Measurements from ENCODE around the gene SEC22B.
"Not testable (repeated sequence)": the region's sequence is repeated elsewhere in the genome, so short reads cannot be mapped to it uniquely, and the experiment has no call there.

Gene SEC22B

DNA sequence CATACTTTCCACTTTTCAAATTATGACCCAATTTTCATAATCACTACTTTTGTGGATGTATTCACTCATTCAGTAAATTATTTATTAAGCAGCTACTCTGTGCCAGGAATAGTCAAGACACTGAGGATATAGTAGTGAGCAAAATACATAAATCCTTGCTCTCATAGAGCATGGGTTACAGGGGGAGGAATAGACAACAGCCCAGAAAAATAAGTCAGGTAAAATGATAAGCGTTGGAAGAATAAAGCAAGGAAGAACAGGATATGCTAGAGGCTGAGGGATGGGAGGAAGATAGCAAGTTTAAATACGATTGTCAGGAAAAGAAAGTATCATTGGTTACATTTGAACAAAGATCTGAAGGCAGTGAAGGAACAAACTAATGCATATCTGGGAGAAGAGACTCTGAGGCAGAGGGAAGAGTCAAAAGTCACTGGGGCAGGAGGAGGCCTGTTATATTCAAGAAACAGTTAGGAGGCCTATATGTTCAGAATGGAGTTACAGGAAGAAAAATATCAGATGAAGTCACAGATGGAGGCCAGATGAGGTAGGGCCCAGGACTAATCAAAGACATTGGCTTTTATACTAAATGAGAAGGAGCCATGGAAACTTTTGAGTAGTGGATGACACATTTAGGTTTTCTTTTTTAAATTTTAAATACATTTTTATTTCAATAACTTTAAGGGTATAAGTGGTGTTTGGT is 42.9 kb downstream of the SEC22B start:
- H3K36me3 ChIP-seq (ENCODE audit: control insufficient read depth in 4 of 4, insufficient read depth in 4 of 4, low read length in 3 of 4): no peaks in the 10 kb centered on the region
- peaks cover 0 to 5% (median 3%) of the 10 kb centered on the region in 4 experiments for H3K4me1 ChIP-seq (ENCODE audit: control extremely low read depth in 1 of 4, control insufficient read depth in 4 of 4, insufficient read depth in 4 of 4, low read length in 3 of 4)
- ChIA-PET POLR2A (no interaction called here), CTCF (no interaction called here)
- H3K9me3 ChIP-seq (ENCODE audit: control extremely low read depth in 1 of 5, control insufficient read depth in 4 of 5, insufficient read depth in 2 of 5, low read depth in 1 of 5, low read length in 4 of 5): no peaks in the 10 kb centered on the region
- no peak overlapping the region for H3K4me3 ChIP-seq (ENCODE audit: control insufficient read depth in 1 of 7, extremely low read depth in 1 of 7, insufficient read depth in 4 of 7, low read depth in 2 of 7, low read length in 6 of 7)
- H3K27ac ChIP-seq (ENCODE audit: insufficient read depth in 1 of 2, low read depth in 1 of 2, low read length in 2 of 2, poor library complexity in 1 of 2, severe bottlenecking in 2 of 2): no peak overlapping the region
- no peak for DNase-seq
- H3K27me3 ChIP-seq (replicated peaks in 2 of 5; ENCODE audit: control insufficient read depth in 4 of 5, insufficient read depth in 5 of 5, low read length in 4 of 5): no peaks in the 10 kb centered on the region
- 98% methylated on average over 2 of the region's 2 CpGs for WGBS (ENCODE audit: insufficient coverage)

GRCh38 chr1:120132406-120132763 is 43.9 kb downstream of the SEC22B start:
- CTCF ChIA-PET; H3K4me1 ChIP-seq (ENCODE audit: control extremely low read depth in 1 of 4, control insufficient read depth in 4 of 4, insufficient read depth in 4 of 4, low read length in 3 of 4); POLR2A ChIA-PET; H3K36me3 ChIP-seq (ENCODE audit: control insufficient read depth in 4 of 4, insufficient read depth in 4 of 4, low read length in 3 of 4); H3K4me3 ChIP-seq (ENCODE audit: control insufficient read depth in 1 of 7, extremely low read depth in 1 of 7, insufficient read depth in 4 of 7, low read depth in 2 of 7, low read length in 6 of 7); H3K27me3 ChIP-seq (replicated peaks in 2 of 5; ENCODE audit: control insufficient read depth in 4 of 5, insufficient read depth in 5 of 5, low read length in 4 of 5); DNase-seq; H3K27ac ChIP-seq (ENCODE audit: insufficient read depth in 1 of 2, low read depth in 1 of 2, low read length in 2 of 2, poor library complexity in 1 of 2, severe bottlenecking in 2 of 2); H3K9me3 ChIP-seq (ENCODE audit: control extremely low read depth in 1 of 5, control insufficient read depth in 4 of 5, insufficient read depth in 2 of 5, low read depth in 1 of 5, low read length in 4 of 5): not testable (repeated sequence)
- WGBS (ENCODE audit: insufficient coverage): no CpG with 5 or more reads among the region's 2 CpGs

DNA sequence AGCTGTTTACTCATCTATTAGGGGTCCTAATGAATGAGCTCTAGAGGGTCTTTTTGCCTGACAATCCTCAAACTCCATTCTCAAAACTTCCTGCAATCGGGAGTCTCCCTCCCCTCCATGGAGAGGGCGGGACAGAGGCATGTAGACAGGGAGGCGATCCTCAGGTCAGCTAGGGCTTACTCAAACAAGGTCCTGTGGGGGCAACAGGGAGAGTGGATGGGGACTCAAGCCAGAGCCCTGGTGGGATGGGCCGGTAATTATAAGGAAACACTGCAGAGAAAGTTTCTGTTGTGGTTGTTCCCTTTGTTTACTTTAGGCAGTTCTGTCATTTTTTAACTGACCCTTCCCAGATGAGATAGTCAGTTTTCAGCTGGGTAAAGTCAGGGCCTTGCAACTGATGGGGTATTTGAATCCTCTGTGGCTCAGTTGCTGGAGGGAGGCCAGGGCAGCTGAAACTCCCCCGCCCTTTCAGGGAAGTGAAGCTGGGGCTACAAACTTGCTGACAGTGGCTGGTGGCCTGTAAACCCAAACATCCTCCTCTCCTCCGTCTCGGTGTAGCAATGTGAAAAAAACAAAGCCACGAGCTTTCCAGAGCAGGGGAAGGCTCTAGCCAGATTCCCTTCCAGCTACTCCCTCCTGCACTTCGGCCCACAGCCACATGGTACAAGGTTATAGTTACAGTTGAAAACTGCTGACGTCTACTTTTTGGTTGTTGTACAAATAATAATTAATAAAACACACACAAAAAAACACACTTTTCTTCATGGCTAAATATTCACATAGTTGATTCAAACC is 44.5 kb downstream of the SEC22B start:
- H3K27ac ChIP-seq (ENCODE audit: insufficient read depth in 1 of 2, low read depth in 1 of 2, low read length in 2 of 2, poor library complexity in 1 of 2, severe bottlenecking in 2 of 2); H3K27me3 ChIP-seq (replicated peaks in 2 of 5; ENCODE audit: control insufficient read depth in 4 of 5, insufficient read depth in 5 of 5, low read length in 4 of 5); H3K9me3 ChIP-seq (ENCODE audit: control extremely low read depth in 1 of 5, control insufficient read depth in 4 of 5, insufficient read depth in 2 of 5, low read depth in 1 of 5, low read length in 4 of 5); CTCF ChIA-PET; POLR2A ChIA-PET; H3K4me1 ChIP-seq (ENCODE audit: control extremely low read depth in 1 of 4, control insufficient read depth in 4 of 4, insufficient read depth in 4 of 4, low read length in 3 of 4); H3K36me3 ChIP-seq (ENCODE audit: control insufficient read depth in 4 of 4, insufficient read depth in 4 of 4, low read length in 3 of 4): not testable (repeated sequence)
- H3K4me3 ChIP-seq (ENCODE audit: control insufficient read depth in 1 of 7, extremely low read depth in 1 of 7, insufficient read depth in 4 of 7, low read depth in 2 of 7, low read length in 6 of 7): peak overlapping the region in 1 of 7 experiments; percentile 38
- WGBS (ENCODE audit: insufficient coverage): no CpG with 5 or more reads among the region's 10 CpGs
- peak in 2 of 3 donors; percentile 10 to 33 for DNase-seq

- H3K4me1 ChIP-seq (ENCODE audit: control extremely low read depth in 1 of 4, control insufficient read depth in 4 of 4, insufficient read depth in 4 of 4, low read length in 3 of 4); H3K27ac ChIP-seq (ENCODE audit: insufficient read depth in 1 of 2, low read depth in 1 of 2, low read length in 2 of 2, poor library complexity in 1 of 2, severe bottlenecking in 2 of 2); H3K27me3 ChIP-seq (replicated peaks in 2 of 5; ENCODE audit: control insufficient read depth in 4 of 5, insufficient read depth in 5 of 5, low read length in 4 of 5); CTCF ChIA-PET; H3K36me3 ChIP-seq (ENCODE audit: control insufficient read depth in 4 of 4, insufficient read depth in 4 of 4, low read length in 3 of 4); POLR2A ChIA-PET; H3K4me3 ChIP-seq (ENCODE audit: control insufficient read depth in 1 of 7, extremely low read depth in 1 of 7, insufficient read depth in 4 of 7, low read depth in 2 of 7, low read length in 6 of 7); DNase-seq; H3K9me3 ChIP-seq (ENCODE audit: control extremely low read depth in 1 of 5, control insufficient read depth in 4 of 5, insufficient read depth in 2 of 5, low read depth in 1 of 5, low read length in 4 of 5): not testable (repeated sequence)
- no CpG with 5 or more reads among the region's 1 CpG for WGBS (ENCODE audit: insufficient coverage)
Observed at GRCh38 chr1:120127921-120128320, 48.4 kb downstream of the SEC22B start.

DNA sequence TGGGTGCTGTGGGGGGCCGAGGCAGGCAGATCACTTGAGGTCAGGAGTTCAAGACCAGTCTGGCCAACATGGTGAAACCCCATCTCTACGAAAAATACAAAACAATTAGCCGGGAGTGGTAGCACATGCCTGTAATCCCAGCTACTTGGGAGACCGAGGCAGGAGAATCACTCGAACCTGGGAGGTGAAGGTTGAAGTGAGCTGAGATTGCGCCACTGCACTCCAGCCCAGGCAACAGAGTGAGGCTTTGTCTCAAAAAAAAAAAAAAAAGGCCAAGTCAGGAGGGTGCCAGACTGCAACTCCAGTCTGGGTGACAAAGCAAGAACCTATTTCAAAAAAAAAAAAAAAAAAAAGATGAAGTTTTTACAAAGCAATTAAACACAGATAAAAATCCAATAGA is 50.1 kb downstream of the SEC22B start:
- H3K9me3 ChIP-seq (ENCODE audit: control extremely low read depth in 1 of 5, control insufficient read depth in 4 of 5, insufficient read depth in 2 of 5, low read depth in 1 of 5, low read length in 4 of 5); POLR2A ChIA-PET; H3K4me1 ChIP-seq (ENCODE audit: control extremely low read depth in 1 of 4, control insufficient read depth in 4 of 4, insufficient read depth in 4 of 4, low read length in 3 of 4): not testable (repeated sequence)

DNA sequence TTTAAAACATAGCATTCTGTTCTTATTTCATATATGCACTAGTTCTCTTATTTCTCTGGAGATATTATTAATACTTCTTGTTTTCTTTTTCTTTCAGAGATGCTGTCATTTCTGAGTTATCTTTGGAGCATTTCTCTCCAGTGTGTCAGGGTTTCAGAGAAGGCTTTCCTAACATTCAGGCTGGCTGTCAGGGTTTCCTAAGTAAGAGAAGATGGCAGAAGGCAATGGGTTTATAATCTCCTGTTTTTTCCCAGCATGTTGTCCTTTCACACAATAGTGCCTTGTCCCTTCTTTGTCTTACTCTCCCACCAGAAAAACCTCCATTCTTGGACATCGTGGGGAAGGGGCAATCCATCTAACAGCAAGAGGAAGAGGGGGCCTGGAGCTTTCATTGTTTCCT is 51.7 kb downstream of the SEC22B start:
- WGBS (ENCODE audit: insufficient coverage): no CpG with 5 or more reads among the region's 1 CpG
- H3K9me3 ChIP-seq (ENCODE audit: control extremely low read depth in 1 of 5, control insufficient read depth in 4 of 5, insufficient read depth in 2 of 5, low read depth in 1 of 5, low read length in 4 of 5); H3K36me3 ChIP-seq (ENCODE audit: control insufficient read depth in 4 of 4, insufficient read depth in 4 of 4, low read length in 3 of 4); CTCF ChIA-PET; H3K27ac ChIP-seq (ENCODE audit: insufficient read depth in 1 of 2, low read depth in 1 of 2, low read length in 2 of 2, poor library complexity in 1 of 2, severe bottlenecking in 2 of 2); H3K4me1 ChIP-seq (ENCODE audit: control extremely low read depth in 1 of 4, control insufficient read depth in 4 of 4, insufficient read depth in 4 of 4, low read length in 3 of 4); POLR2A ChIA-PET; H3K27me3 ChIP-seq (replicated peaks in 2 of 5; ENCODE audit: control insufficient read depth in 4 of 5, insufficient read depth in 5 of 5, low read length in 4 of 5); DNase-seq; H3K4me3 ChIP-seq (ENCODE audit: control insufficient read depth in 1 of 7, extremely low read depth in 1 of 7, insufficient read depth in 4 of 7, low read depth in 2 of 7, low read length in 6 of 7): not testable (repeated sequence)

More for the DNA sequence above, 50.1 kb downstream of the SEC22B start:
- DNase-seq; CTCF ChIA-PET; H3K4me3 ChIP-seq (ENCODE audit: control insufficient read depth in 1 of 7, extremely low read depth in 1 of 7, insufficient read depth in 4 of 7, low read depth in 2 of 7, low read length in 6 of 7); H3K36me3 ChIP-seq (ENCODE audit: control insufficient read depth in 4 of 4, insufficient read depth in 4 of 4, low read length in 3 of 4); H3K27me3 ChIP-seq (replicated peaks in 2 of 5; ENCODE audit: control insufficient read depth in 4 of 5, insufficient read depth in 5 of 5, low read length in 4 of 5); H3K27ac ChIP-seq (ENCODE audit: insufficient read depth in 1 of 2, low read depth in 1 of 2, low read length in 2 of 2, poor library complexity in 1 of 2, severe bottlenecking in 2 of 2): not testable (repeated sequence)
- WGBS (ENCODE audit: insufficient coverage): no CpG with 5 or more reads among the region's 6 CpGs

DNA sequence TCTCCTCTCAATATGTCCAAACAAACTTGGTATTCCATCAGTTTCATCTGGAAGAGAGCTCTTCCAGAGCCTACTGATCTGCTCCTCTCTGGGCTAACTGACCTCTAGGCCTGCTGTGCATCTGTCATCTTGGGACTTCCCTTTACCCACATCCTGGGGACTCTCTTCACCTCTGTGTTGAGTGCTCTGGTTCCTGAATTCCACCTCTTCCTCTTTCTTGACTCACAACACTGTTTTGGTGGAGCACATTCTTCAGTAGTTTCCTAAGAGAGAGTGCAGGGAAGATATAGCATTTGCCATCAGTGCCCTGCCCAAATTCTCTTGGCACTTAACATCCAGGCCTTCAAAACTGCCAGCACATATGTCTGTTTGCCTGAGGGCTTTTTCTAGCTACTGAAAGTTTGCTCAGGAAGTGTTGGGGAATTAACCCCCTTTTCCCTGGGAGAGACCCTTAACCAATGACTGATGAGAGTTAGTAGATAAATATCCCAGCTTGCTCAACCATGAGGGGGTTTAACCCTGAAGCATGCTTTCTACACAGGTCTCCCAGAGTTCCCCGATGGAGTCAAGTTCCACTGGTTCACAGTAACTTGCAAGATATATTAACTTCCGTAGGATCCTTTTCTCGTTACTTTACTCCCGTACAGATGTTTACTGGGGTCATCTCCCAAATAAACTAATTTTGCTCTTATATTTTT is 52.4 kb downstream of the SEC22B start:
- H3K4me1 ChIP-seq (ENCODE audit: control extremely low read depth in 1 of 4, control insufficient read depth in 4 of 4, insufficient read depth in 4 of 4, low read length in 3 of 4); H3K36me3 ChIP-seq (ENCODE audit: control insufficient read depth in 4 of 4, insufficient read depth in 4 of 4, low read length in 3 of 4); CTCF ChIA-PET; H3K27ac ChIP-seq (ENCODE audit: insufficient read depth in 1 of 2, low read depth in 1 of 2, low read length in 2 of 2, poor library complexity in 1 of 2, severe bottlenecking in 2 of 2); H3K27me3 ChIP-seq (replicated peaks in 2 of 5; ENCODE audit: control insufficient read depth in 4 of 5, insufficient read depth in 5 of 5, low read length in 4 of 5); POLR2A ChIA-PET; H3K4me3 ChIP-seq (ENCODE audit: control insufficient read depth in 1 of 7, extremely low read depth in 1 of 7, insufficient read depth in 4 of 7, low read depth in 2 of 7, low read length in 6 of 7); H3K9me3 ChIP-seq (ENCODE audit: control extremely low read depth in 1 of 5, control insufficient read depth in 4 of 5, insufficient read depth in 2 of 5, low read depth in 1 of 5, low read length in 4 of 5): not testable (repeated sequence)
- WGBS (ENCODE audit: insufficient coverage): 100% methylated on average over 1 of the region's 4 CpGs
- peak in 1 of 3 donors; percentile 10 for DNase-seq

All from common myeloid progenitor, CD34-positive (primary cell).